Stimulated activated CD8-positive, alpha-beta memory T cell treated with anti-CD3 and anti-CD28 coated beads, Interleukin-12 subunit alpha, Interleukin-12 subunit beta, amount 100 ng/mL, for 4 hours (primary cell): ENCODE data around the gene HS3ST4.

ENCODE experiments used
- DNase-seq: peaks from one replicate; pipeline ENCODE4 v3.0.0-alpha.2; 2020; ENCODE audit warnings: low read depth

The HS3ST4 gene

DNA sequence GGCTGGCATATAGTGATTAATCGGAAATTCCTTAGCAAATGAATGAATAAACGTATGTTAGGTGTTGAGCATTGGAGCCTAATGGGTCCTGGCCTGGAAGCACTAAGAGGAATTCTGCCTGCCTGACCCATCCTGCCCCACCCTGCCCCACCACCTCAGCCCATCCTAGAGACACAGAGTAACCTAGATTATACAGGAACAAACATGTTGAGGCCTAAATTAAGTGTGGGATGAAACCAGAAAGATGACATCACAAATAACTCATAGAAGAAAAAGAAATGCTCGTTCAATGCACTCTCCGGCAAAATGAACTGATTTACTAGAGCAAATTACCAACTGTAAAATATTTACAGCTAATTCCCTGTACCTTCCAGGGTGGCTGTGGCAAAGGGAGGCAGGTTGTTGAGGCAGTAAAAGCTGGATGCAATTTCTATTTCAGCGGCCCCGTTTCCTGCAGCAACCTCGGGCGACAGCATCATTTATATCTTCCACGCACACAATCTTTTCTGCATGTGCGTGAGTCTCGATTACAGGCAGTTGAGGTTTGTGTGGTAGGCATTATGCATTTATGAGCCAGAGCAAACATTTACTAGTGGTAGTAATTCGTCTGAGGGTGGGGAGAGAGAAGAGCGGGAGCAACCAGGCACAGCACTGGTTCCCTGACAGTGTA lies 417.2 kb downstream of the HS3ST4 start:
- no peak for DNase-seq

DNA sequence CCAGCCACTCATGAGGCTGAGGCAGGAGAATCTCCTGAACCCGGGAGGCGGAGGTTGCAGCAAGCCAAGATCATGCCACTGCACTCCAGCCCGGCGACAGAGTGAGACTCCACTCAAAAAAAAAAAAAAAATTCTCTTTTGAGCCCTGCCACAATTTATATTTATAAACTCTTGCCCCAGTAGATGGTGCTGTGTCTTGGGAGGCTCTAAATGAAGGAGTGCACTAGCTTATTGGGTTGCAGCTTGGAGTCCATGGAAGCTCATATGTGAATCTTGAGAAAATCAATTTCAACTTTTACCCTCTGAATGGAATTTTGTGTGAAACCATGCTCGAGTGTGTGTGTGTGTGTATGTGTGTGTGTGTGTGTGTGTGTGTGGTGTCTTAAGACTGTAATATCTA lies 420.1 kb downstream of the HS3ST4 start:
- DNase-seq, result no peak

DNA sequence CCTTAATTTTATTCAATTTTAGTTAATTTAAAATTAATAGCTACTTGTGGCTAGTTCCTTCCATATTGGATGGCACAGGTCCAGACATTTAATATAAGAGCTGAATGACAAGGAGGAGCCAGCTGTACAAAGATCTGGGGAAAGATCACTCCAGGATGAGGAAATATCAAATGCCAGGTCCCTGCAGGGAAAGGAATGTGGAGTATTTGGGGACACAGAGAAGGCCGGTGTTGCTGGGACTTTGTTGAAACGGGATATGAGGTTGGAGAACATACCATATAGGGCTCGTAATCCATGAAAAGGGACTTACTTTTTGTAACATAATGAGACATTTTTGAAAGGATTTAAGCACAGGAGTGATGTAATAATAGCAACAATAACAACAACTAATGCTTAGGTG lies 426.8 kb downstream of the HS3ST4 start:
- DNase-seq, result no peak

GRCh38 chr16:26120729-26121128 lies 429.0 kb downstream of the HS3ST4 start:
- DNase-seq, result no peak

DNA sequence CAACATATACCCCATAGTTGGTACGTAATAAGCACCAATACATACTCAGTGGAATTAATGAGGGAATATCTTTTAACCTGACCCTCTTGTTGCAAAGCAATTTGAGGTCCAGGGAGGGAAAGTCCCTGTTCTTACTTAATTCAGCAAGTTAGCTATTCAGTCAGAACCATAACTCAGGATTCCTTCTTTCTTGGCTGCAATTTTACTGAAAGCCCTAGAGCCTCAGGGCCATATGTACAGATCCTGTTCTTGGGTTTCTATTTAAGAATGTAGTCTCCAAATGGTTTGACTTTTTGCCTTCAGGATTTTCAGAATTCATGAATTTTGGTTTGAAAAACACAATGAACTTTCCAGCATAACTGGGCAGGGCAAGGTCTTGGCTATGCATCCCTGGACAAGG lies 436.5 kb downstream of the HS3ST4 start:
- DNase-seq, result no peak

DNA sequence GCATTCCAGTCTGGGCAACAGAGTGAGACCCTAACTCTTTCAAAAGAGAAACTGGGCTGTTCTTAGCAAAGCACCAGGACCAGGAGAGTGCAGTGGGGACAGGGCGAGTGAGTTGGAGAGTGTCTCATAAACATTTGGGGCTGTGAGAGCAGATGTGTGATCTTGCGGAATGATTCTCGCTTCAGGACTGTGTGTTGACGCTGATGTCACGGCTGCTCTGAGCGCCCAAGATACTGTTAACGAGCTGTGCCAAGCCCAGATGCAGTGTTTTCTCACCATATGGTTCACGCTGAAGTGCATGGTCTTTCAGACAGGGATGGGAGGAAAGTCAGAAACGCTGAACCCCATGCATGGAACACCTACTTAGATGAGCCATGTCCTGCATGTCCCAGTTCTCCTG lies 438.2 kb downstream of the HS3ST4 start:
- no peak for DNase-seq

GRCh38 chr16:26133416-26134093 lies 441.8 kb downstream of the HS3ST4 start:
- no peak for DNase-seq

DNA sequence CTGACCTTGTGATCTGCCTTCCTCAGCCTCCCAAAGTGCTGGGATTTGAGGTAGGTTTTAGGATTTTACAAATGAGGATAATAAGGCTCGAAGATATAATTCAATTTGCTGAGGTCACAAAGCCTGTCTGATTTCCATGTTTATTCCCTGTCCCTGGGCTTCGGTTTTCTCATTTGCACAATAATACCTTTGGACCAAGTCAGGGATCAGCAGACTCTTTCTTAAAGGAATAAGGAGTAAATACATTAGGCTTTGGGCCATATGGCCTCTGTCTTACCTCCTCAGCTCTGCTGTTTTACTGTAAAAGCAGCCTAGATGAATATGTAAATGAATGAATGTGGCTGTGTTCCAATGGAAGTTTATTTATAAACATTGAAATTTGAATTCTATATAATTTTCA lies 442.8 kb downstream of the HS3ST4 start:
- DNase-seq, result no peak

DNA sequence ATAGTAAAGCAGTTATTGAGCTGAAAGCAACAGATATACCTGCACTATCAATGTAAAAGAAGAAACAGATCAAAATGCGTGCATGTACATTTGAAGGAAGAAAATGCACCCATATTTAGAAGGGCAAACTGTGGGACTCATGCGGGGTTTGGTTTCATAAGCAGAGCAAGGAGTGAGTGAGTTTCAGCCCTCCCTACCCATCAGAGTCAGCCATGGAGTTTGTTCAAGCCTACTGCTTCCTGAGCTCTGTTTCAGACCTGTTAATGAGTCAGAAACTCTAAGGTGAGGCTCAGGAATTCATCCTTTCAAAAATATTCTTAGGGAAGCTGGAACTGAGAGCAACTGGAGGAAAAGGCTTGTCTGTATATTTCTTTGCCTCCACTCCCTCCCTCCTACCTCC lies 446.2 kb downstream of the HS3ST4 start:
- DNase-seq, result no peak

- DNase-seq, result no peak
Observed at GRCh38 chr16:26139091-26139490, 447.3 kb downstream of the HS3ST4 start.

GRCh38 chr16:26139884-26140283 lies 448.1 kb downstream of the HS3ST4 start:
- DNase-seq, result no peak

DNA sequence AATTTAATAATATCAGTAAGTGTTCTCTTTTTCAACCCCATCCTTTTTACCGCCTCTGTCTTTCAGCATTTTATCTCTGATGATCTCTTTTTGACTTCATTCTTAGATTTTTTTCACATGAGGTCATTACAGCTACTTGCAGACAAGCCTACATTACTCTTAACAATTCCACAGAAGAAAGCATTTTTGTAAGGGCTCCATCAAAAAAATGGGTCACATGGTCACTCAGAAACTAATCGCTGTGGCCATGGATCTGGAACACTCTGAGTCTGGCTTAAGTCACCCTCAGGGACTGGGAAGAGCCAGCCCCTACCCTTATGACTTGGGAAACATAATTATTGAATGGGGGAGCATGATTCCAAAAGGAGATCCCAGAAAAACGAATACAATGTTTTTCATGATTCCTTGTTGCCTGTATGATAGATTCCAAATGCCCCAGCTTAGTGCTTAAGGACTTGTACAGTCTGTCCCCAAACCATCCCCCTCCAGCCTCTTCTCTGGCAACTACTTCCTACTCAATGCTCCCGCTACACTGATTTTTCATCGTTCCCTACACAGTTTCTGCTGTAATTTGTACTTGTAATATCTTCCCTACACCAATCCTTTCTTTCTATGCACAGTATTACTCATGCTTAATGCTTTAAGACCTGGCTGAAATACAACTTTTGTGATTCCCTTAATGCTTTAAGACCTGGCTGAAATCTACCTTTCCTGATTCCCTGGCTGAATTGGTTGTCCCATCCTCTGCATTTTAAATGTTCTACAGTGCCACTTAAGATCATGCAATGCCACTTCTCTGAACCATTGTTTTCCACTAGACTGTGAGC lies 457.8 kb downstream of the HS3ST4 start:
- no peak for DNase-seq

DNA sequence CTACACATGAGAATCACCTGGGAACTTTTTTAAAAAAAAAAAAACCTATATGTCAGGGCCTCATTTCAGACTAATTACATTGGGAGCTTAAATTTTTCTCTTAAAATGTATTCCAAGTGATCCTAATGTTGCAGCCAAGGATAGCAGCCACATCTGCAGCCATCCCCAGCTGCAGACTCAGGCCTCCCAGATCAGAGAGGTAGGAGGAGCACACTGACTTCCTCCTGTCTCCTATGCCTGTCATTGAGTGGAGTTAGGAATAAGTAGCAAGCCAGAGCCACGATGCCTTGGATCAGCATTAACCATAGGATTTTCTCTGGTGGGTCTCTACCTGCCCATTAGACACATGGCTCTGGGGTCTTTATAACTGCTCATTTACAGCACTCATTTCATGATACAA lies 463.5 kb downstream of the HS3ST4 start:
- no peak for DNase-seq

GRCh38 chr16:26157319-26157718 lies 465.6 kb downstream of the HS3ST4 start:
- no peak for DNase-seq

- no peak for DNase-seq
Observed at GRCh38 chr16:26158142-26158759, 466.5 kb downstream of the HS3ST4 start.

- DNase-seq, result no peak
Observed at GRCh38 chr16:26161461-26162180, 469.9 kb downstream of the HS3ST4 start.

- DNase-seq, result no peak
Observed at GRCh38 chr16:26169473-26169872, 477.7 kb downstream of the HS3ST4 start.

DNA sequence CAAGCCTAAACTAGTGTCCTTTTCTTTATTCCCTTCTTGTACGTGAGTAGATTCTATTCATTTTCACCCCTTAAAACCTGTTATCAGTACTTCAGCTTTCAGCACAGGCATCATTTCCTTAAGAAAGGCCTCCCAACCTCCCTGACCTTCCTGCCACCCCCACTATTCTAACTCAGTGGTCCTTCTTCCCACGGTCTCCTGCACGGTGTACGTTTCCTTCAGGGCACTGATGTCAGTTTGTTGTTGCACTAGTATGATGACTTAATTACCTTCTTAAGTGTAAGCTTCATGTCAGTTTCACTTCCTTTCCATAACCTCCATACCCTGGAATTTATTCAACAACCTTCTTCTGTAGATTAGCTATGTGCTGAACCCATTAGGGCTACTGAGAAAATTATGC lies 484.2 kb downstream of the HS3ST4 start:
- DNase-seq, result no peak

DNA sequence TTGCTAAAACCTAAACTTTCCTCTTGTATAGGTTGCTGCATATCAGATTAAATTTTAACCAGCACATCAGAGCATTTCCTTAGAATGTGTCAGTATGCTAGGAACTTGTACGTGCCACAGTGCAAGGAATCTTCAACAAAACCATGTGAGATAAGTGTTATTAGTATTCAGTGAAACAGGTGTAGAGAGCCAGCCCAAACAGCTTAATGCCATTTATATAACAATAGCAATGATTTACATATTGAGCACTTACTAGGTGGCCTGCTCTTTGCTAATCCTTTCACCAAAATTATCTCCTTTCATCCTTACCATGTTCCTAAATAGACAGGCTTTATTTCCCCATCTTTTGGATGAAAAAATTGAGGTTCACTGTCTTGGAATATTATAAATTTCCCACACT lies 485.7 kb downstream of the HS3ST4 start:
- DNase-seq, result no peak

DNA sequence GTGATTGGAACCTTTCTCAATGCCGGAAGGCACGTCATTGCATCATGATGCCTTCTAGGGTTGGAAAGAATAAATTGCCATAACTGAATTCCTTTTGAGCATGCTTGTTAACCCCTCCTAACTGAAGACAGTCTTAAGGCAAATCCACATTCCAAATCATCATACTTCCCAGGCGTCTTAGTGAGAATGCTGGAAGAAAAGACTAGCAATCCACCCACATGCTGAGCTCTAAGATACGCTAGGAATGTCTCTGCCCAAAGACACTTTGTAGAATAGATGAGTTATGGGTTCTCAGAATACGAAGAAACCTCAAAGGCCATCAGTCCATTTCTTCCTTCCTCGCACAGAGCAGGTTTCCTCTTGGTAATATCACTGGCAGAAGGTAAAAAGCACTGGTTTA lies 486.5 kb downstream of the HS3ST4 start:
- DNase-seq, result no peak

DNA sequence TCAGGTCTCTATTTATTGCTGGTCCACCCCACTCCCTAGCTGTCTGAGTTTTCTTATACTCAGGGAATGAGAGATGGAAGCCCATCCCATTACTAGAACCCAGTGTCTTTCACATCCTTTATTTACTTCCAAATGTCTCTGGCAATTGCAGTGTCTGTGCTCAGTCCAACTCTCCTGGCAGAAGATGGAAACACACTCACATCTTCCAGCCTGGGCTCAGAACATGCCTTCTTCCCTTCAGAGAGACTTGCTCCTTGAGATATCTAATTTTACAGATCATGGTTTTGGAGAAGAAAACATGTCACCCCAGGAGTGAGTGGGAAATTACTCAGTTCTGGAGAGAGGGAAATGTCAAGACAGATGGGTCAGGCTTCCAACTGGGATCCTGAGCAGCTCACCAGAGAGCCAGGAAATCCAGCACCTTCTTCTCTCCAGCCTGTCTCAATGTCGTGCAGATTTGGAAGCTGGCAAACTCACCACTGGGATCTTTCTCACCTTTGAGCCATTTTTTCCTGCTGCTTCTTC lies 494.4 kb downstream of the HS3ST4 start:
- no peak for DNase-seq
